HK-2 (cell line): ENCODE results near the gene MIER3.

ENCODE experiments used
- DNase-seq: peaks from one replicate; pipeline ENCODE4 v3.0.0-alpha.2; 2018; ENCODE audit not compliant: unreplicated experiment

The MIER3 gene

DNA sequence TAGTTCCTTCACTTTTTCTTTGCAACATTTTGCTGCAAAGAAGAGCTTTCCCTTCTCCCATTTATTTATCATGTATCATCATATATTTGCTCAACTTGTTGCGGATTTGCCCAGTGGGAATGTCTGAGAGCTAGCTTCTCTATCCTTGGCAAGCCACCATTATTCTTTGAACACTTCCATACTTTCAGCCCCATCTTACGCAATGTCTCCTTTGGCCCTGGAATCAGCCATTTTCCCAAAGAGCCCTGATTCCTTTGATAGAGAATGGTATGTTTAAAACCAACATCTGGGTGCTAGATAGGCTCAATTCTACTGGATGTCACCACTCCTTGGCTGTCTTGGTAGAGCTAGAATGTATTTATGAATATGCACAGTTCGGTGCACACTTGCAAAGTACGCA lies 55.2 kb downstream of the MIER3 start:
- DNase-seq, result no peak

DNA sequence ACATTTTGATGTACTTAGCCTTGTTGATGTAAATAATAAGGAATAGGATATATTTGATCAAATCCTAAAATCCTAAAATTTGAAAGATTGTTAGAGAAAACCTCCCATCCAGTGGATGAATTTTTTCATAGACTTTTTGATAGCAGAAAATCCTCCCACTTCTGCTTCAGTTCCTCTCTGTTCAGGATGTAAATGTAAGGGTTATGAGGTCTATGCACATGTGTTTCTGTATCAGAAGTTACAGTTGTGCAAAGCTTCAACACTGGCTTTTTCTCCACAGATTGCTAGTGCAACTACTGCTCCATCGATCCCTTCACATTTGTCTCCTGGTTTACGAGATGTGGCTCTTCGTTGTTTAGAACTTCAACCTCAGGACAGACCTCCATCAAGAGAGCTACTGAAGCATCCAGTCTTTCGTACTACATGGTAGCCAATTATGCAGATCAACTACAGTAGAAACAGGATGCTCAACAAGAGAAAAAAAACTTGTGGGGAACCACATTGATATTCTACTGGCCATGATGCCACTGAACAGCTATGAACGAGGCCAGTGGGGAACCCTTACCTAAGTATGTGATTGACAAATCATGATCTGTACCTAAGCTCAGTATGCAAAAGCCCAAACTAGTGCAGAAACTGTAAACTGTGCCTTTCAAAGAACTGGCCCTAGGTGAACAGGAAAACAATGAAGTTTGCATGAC lies 58.5 kb downstream of the MIER3 start:
- no peak for DNase-seq

DNA sequence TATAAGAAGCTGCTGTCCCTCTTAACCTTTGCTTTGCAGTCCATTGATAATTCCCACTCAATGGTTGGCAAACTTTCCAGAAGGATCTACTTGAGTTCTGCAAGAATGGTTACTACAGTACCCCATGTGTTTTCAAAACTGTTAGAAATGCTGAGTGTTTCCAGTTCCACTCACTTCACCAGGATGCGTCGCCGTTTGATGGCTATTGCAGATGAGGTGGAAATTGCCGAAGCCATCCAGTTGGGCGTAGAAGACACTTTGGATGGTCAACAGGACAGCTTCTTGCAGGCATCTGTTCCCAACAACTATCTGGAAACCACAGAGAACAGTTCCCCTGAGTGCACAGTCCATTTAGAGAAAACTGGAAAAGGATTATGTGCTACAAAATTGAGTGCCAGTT lies 70.4 kb downstream of the MIER3 start:
- DNase-seq, result no peak

DNA sequence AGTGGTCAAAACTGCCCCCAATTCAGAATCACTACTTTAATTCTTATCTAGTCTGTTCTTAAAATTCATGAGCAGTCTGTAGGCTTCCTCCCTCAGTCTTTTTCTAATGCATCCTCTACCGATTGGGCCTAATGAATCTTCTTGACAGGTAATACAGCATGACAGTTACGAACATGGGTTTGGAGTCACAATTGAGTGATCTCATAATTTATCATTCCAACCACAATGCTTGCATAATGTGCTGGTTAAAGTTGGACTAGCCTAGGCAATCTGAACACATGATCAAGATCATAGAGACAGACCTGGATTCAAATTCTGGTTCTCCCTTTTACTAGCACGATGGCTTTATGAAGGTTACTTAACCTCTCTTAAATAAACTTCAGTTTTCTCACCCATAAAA lies 75.6 kb downstream of the MIER3 start:
- no peak for DNase-seq

DNA sequence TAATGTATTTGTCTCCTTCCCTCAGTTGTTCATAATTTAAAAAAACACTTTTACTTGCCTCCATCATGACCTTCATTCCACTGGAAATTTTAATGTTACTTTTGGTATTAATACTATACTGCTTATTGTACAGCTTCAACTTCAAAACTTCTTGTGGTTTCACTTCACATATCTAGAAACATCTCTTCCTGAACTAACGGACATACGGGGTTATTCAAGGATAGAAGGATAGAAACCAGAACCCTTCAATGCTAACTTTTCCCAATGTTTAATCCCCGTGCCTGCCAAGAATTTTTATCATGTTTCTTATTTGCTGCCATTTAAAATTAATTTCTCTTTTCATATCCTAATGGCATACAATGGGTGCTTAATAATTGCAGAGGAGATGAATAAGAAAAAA lies 78.9 kb downstream of the MIER3 start:
- DNase-seq, result no peak

DNA sequence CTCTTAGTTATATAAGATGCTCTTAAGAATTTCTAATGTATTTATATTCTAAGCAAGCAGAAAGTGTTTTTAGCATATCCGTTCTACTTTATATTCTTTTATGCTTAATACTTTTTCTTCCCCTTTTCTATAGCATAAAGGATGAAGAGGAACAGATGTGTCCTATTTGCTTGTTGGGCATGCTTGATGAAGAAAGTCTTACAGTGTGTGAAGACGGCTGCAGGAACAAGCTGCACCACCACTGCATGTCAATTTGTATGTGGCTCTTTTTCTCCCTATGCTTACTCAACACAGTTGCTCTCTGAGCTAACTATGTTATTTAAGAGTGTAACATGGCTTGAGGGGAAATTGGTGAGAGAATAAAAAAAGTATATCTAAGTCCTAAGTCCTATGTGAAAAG lies 80.1 kb downstream of the MIER3 start:
- DNase-seq, result no peak
